H1 (cell line): ENCODE data around the gene RAB7B. TPM values are rescaled to one million over a fixed set of nuclear protein-coding genes. Genes with fewer than 3 reads are reported as not detected.

Experiments
- CTCF ChIA-PET: fragments of 300-600 bp; sonication (Branson Sonifier 250); formaldehyde crosslinking; loops from one replicate; lab custom pipeline; 2021; ENCODE audit not compliant: partially characterized antibody; lab: Charles Lee
- POLR2A ChIA-PET: fragments of 300-600 bp; sonication (Branson Sonifier 250); formaldehyde crosslinking; loops from one replicate; lab custom pipeline; 2021; ENCODE audit warnings: inconsistent platforms; ENCODE audit not compliant: partially characterized antibody; lab: Charles Lee
- DNase-seq, 2 experiments: peaks; one replicate each; pipeline versions ENCODE4 v3.0.0 to v3.0.0-alpha.2; 2010 to 2022; ENCODE audit warnings: low spot score in 2 of 2, low read depth in 1 of 2, mixed read lengths in 1 of 2
- FAIRE-seq: peaks from 2 replicates; lab custom pipeline; 2011; peaks lifted over from hg19 to GRCh38; lab: Jason Lieb, UNC
- H2AFZ ChIP-seq: 2 replicates; pipeline ENCODE4 v1.8.1; 2012; ENCODE audit warnings: low read length, inconsistent platforms
- H2AK5ac ChIP-seq: 2 replicates; pipeline ENCODE4 v1.6.1; 2013; ENCODE audit warnings: low read depth, low read length
- H2BK120ac ChIP-seq: replicated peaks from 2 replicates; pipeline ENCODE3; 2013; ENCODE audit warnings: low read depth, low read length, inconsistent platforms
- H2BK12ac ChIP-seq: 2 replicates; pipeline ENCODE4 v1.6.1; 2013; ENCODE audit warnings: low read depth, low read length
- H2BK15ac ChIP-seq: 2 replicates; pipeline ENCODE4 v1.6.1; 2013; ENCODE audit warnings: low read length
- H2BK20ac ChIP-seq: 2 replicates; pipeline ENCODE4 v1.6.1; 2013; ENCODE audit warnings: low read length
- H2BK5ac ChIP-seq: 2 replicates; pipeline ENCODE4 v1.6.1; 2013; ENCODE audit warnings: low read depth, low read length
- H3K14ac ChIP-seq: 2 replicates; pipeline ENCODE4 v1.6.1; 2013; ENCODE audit warnings: inconsistent platforms; ENCODE audit not compliant: insufficient read length
- H3K18ac ChIP-seq: 2 replicates; pipeline ENCODE4 v1.6.1; 2013; ENCODE audit warnings: low read length; ENCODE audit errors: extremely low read depth
- H3K23ac ChIP-seq: 2 replicates; pipeline ENCODE4 v1.6.1; 2013; ENCODE audit warnings: inconsistent platforms; ENCODE audit not compliant: insufficient read length
- H3K23me2 ChIP-seq: 2 replicates; pipeline ENCODE4 v1.6.1; 2013; ENCODE audit warnings: low read depth, low read length
- H3K27ac ChIP-seq: 2 replicates; pipeline ENCODE4 v1.6.1; 2011; ENCODE audit warnings: low read depth, low read length, inconsistent platforms
- H3K27me3 ChIP-seq, 4 experiments: replicated peaks in 1 of 4; 1 replicate in 1 of 4; 2 replicates in 3 of 4; pipeline versions ENCODE4 v1.6.1 to v1.8.1; 2011 to 2013; ENCODE audit warnings: low read length in 3 of 4, mild to moderate bottlenecking in 3 of 4, inconsistent platforms in 2 of 4, mixed read lengths in 2 of 4, moderate library complexity in 1 of 4; ENCODE audit not compliant: control insufficient read depth in 3 of 4, insufficient read depth in 3 of 4; ENCODE audit errors: extremely low read depth in 1 of 4
- H3K36me3 ChIP-seq, 4 experiments: 2 replicates each; pipeline versions ENCODE4 v1.6.1 to v1.8.1; 2011 to 2013; ENCODE audit warnings: mild to moderate bottlenecking in 4 of 4, low read length in 3 of 4, moderate library complexity in 2 of 4, control low read depth in 1 of 4, inconsistent platforms in 1 of 4; ENCODE audit not compliant: insufficient read depth in 4 of 4, control insufficient read depth in 2 of 4
- H3K4ac ChIP-seq: replicated peaks from 2 replicates; pipeline ENCODE3; 2013; ENCODE audit warnings: low read length, low read depth, mixed read lengths, inconsistent platforms; ENCODE audit not compliant: insufficient read length
- H3K4me1 ChIP-seq, 4 experiments: replicated peaks in 1 of 4; 1 replicate in 1 of 4; 2 replicates in 3 of 4; pipeline versions ENCODE4 v1.6.1 to v1.8.1; 2011 to 2013; ENCODE audit warnings: low read length in 3 of 4, inconsistent platforms in 2 of 4, mixed read lengths in 1 of 4; ENCODE audit not compliant: insufficient read depth in 4 of 4, control insufficient read depth in 3 of 4
- H3K4me2 ChIP-seq, 2 experiments: 2 replicates each; pipeline versions ENCODE4 v1.6.1 to v1.8.1; 2011 to 2013; ENCODE audit warnings: low read depth in 2 of 2, low read length in 2 of 2, control low read depth in 1 of 2, inconsistent platforms in 1 of 2, mild to moderate bottlenecking in 1 of 2; ENCODE audit not compliant: insufficient read depth in 1 of 2
- H3K4me3 ChIP-seq, 4 experiments: fragments of 200-600, 300-600 bp in 1 of 4; sonication (generic), shearing (Covaris generic), sonication (Bioruptor Twin) in 1 of 4; 2 replicates each; pipeline versions ENCODE4 v1.5.1 to v1.8.1; 2011 to 2016; ENCODE audit warnings: low read length in 4 of 4, low read depth in 3 of 4, control low read depth in 2 of 4, inconsistent platforms in 2 of 4, mild to moderate bottlenecking in 2 of 4, mixed read lengths in 1 of 4, moderate library complexity in 1 of 4; ENCODE audit not compliant: insufficient read depth in 2 of 4; ENCODE audit errors: extremely low read depth in 1 of 4
- H3K56ac ChIP-seq: replicated peaks from 2 replicates; pipeline ENCODE3; 2013; ENCODE audit warnings: low read depth, mild to moderate bottlenecking, mixed read lengths, low read length, inconsistent platforms; ENCODE audit not compliant: insufficient read length
- H3K79me1 ChIP-seq: 2 replicates; pipeline ENCODE4 v1.6.1; 2013; ENCODE audit warnings: low read depth, low read length, control low read depth
- H3K79me2 ChIP-seq, 2 experiments: 2 replicates each; pipeline versions ENCODE4 v1.6.1 to v1.8.1; 2012 to 2013; ENCODE audit warnings: low read length in 2 of 2, mild to moderate bottlenecking in 2 of 2, inconsistent platforms in 1 of 2; ENCODE audit not compliant: insufficient read depth in 2 of 2, control insufficient read depth in 1 of 2
- H3K9ac ChIP-seq, 4 experiments: replicated peaks in 1 of 4; 1 replicate in 1 of 4; 2 replicates in 3 of 4; pipeline versions ENCODE4 v1.6.1 to v1.8.1; 2011 to 2013; ENCODE audit warnings: low read depth in 3 of 4, low read length in 3 of 4, control low read depth in 2 of 4, mild to moderate bottlenecking in 2 of 4, moderate library complexity in 2 of 4, inconsistent platforms in 1 of 4; ENCODE audit errors: extremely low read depth in 1 of 4
- H3K9me3 ChIP-seq, 2 experiments: 2 replicates each; pipeline versions ENCODE4 v1.6.1 to v1.8.1; 2012 to 2013; ENCODE audit warnings: mild to moderate bottlenecking in 2 of 2, moderate library complexity in 2 of 2, control low read depth in 1 of 2, inconsistent platforms in 1 of 2, low read depth in 1 of 2, low read length in 1 of 2, mixed read lengths in 1 of 2; ENCODE audit not compliant: insufficient read depth in 2 of 2
- H4K20me1 ChIP-seq, 2 experiments: replicated peaks in 1 of 2; 2 replicates each; pipeline versions ENCODE3 to v1.8.1; 2011 to 2013; ENCODE audit warnings: inconsistent platforms in 2 of 2, low read length in 2 of 2, mild to moderate bottlenecking in 1 of 2; ENCODE audit not compliant: insufficient read depth in 2 of 2, control insufficient read depth in 1 of 2
- H4K5ac ChIP-seq: 2 replicates; pipeline ENCODE4 v1.6.1; 2013; ENCODE audit warnings: low read length, low read depth, mixed read lengths, inconsistent platforms; ENCODE audit not compliant: insufficient read length
- H4K8ac ChIP-seq: 2 replicates; pipeline ENCODE4 v1.8.0; 2013; ENCODE audit warnings: mild to moderate bottlenecking, moderate library complexity, low read length, inconsistent platforms; ENCODE audit not compliant: insufficient read depth; ENCODE audit errors: extremely low read depth
- H4K91ac ChIP-seq: replicated peaks from 2 replicates; pipeline ENCODE3; 2013; ENCODE audit warnings: low read length, mixed read lengths, inconsistent platforms; ENCODE audit not compliant: insufficient read length
- ASH2L ChIP-seq: fragments of 200-600, 300-600 bp; sonication (generic); IDR thresholded peaks from one replicate; pipeline ENCODE4 v1.7.1; 2017; ENCODE audit warnings: low read length
- BRCA1 ChIP-seq: IDR thresholded peaks from 2 replicates; pipeline ENCODE4 v1.6.1; 2012; ENCODE audit warnings: low read depth, low read length, improper control_type of control experiment
- CEBPB ChIP-seq: IDR thresholded peaks from 2 replicates; pipeline ENCODE4 v1.6.1; 2012; ENCODE audit warnings: low read depth, low read length
- E2F6 ChIP-seq: IDR thresholded peaks from 2 replicates; pipeline ENCODE4 v1.6.1; 2012; ENCODE audit warnings: inconsistent platforms
- JUND ChIP-seq: IDR thresholded peaks from 2 replicates; pipeline ENCODE4 v1.6.1; 2011; ENCODE audit warnings: mild to moderate bottlenecking, improper control_type of control experiment, low read length
- KDM4A ChIP-seq: IDR thresholded peaks from one replicate; pipeline ENCODE4 v1.7.1; 2012; ENCODE audit warnings: low read depth, mild to moderate bottlenecking, moderate library complexity, low read length, inconsistent platforms; ENCODE audit not compliant: severe bottlenecking
- POU5F1 ChIP-seq: IDR thresholded peaks from 2 replicates; pipeline ENCODE4 v1.6.1; 2011; ENCODE audit warnings: low read depth, mild to moderate bottlenecking, low read length, moderate library complexity
- SP4 ChIP-seq: IDR thresholded peaks from 2 replicates; pipeline ENCODE4 v1.6.1; 2012; ENCODE audit warnings: low read length, inconsistent platforms
- TAF7 ChIP-seq: optimal IDR thresholded peaks from 2 replicates; pipeline ENCODE3; 2011; ENCODE audit warnings: low read depth, mild to moderate bottlenecking, inconsistent platforms, low read length, moderate library complexity, borderline replicate concordance
- YY1 ChIP-seq: IDR thresholded peaks from 2 replicates; pipeline ENCODE4 v1.6.1; 2011; ENCODE audit warnings: low read depth, mild to moderate bottlenecking, low read length
- WGBS, 2 experiments: shearing (Covaris generic) in 1 of 2; methylation state at CpG; one replicate each; pipeline versions ENCODE4 v1.1.6 to v1.1.7; 2013 to 2015; ENCODE audit warnings: low lambda C conversion rate in 2 of 2, mixed read lengths in 2 of 2, inconsistent platforms in 1 of 2, low coverage in 1 of 2, missing lambda C conversion rate in 1 of 2; ENCODE audit not compliant: insufficient replicate concordance in 2 of 2, insufficient coverage in 1 of 2, insufficient read length in 1 of 2; ENCODE audit errors: extremely low coverage in 1 of 2, missing lambda C conversion rate in 1 of 2; 5-methylcytosine and 5-hydroxymethylcytosine counted together
- polyA plus RNA-seq, 7 experiments: library from polyadenylated mRNA; depleted of rRNA in 3 of 7; stranded (reverse) in 5 of 7; unstranded in 2 of 7; fragments of >200 nt in 5 of 7; fragments of 200-250 nt in 2 of 7; gene quantifications; 1 replicate in 5 of 7; 2 replicates in 1 of 7; 4 replicates in 1 of 7; pipeline versions ENCODE4 v1.2.1 to v1.2.3, GENCODE V29; 2011 to 2013; ENCODE audit warnings: missing spikeins in 2 of 7, mixed read lengths in 2 of 7
- total RNA-seq: library from RNA; stranded (reverse); fragmentation: NEBNext Ultra II Directional; extraction: Animal tissue kit (Norgen Biotek cat#: 25700); gene quantifications from 2 replicates; pipeline ENCODE4 v1.2.1, GENCODE V29; 2021

RAB7B gene
- total and polyA plus RNA-seq, 2 of the 8 experiments (the other 6 are each of a cell fraction or from before 2014, with no cell fraction given), result 0.05 TPM; not detected in 1

GRCh38 chr1:205927247-205927646 lies 75.9 kb downstream of the RAB7B start:
- Histone ChIP-seq H3K9ac (no peak overlapping the region), H2BK5ac (no peak overlapping the region), H3K36me3 (no peaks in the 10 kb centered on the region), H4K20me1 (no peaks in the 10 kb centered on the region), H2BK12ac (no peak overlapping the region), H4K8ac (no peak overlapping the region), H2BK20ac (no peak overlapping the region), H2AFZ (no peak overlapping the region), H3K23me2 (no peaks in the 10 kb centered on the region), H2BK120ac (no peak overlapping the region), H3K4me2 (no peak overlapping the region), H3K56ac (no peak overlapping the region), H4K5ac (no peak overlapping the region), H3K14ac (no peak overlapping the region), H2AK5ac (no peak overlapping the region), H3K4me1 (no peaks in the 10 kb centered on the region), H3K27me3 (no peaks in the 10 kb centered on the region), H3K79me1 (no peaks in the 10 kb centered on the region), H4K91ac (no peak overlapping the region), H3K27ac (no peak overlapping the region), H3K4me3 (no peak overlapping the region), H3K79me2 (no peaks in the 10 kb centered on the region), H3K23ac (no peak overlapping the region), H3K4ac (no peak overlapping the region), H3K9me3 (no peaks in the 10 kb centered on the region), H3K18ac (no peak overlapping the region), H2BK15ac (no peak overlapping the region)
- POLR2A ChIA-PET, result no interaction called here
- 89% methylated on average over 6 of the region's 6 CpGs; no CpG with 5 or more reads in 1 of the 2 experiments for WGBS, 2 experiments
- CTCF ChIA-PET, result interaction anchor here (0.5 to 14.5 kb wide), 4 partner anchors 9 to 66 kb away, joined by 3 to 394 read pairs (median 24); no protein-coding TSS in a partner anchor
- DNase-seq, result no peak
- TF ChIP-seq E2F6 (no peak), ASH2L (no peak), JUND (no peak), KDM4A (no peak), SP4 (no peak), TAF7 (no peak), BRCA1 (no peak), POU5F1 (no peak), CEBPB (no peak), YY1 (no peak)
- no peak for FAIRE-seq
